HG03521 (cell line): ENCODE data around the gene JMY.
"Not testable (repeated sequence)": the region's sequence is repeated elsewhere in the genome, so short reads cannot be mapped to it uniquely, and the experiment has no call there.

Source experiments
- ATAC-seq: cut with Tn5 transposase; IDR thresholded peaks from one replicate; pipeline ENCODE4 v1.9.1; 2021; ENCODE audit warnings: mild to moderate bottlenecking, moderate library complexity; ENCODE audit not compliant: unreplicated experiment

The JMY gene

DNA sequence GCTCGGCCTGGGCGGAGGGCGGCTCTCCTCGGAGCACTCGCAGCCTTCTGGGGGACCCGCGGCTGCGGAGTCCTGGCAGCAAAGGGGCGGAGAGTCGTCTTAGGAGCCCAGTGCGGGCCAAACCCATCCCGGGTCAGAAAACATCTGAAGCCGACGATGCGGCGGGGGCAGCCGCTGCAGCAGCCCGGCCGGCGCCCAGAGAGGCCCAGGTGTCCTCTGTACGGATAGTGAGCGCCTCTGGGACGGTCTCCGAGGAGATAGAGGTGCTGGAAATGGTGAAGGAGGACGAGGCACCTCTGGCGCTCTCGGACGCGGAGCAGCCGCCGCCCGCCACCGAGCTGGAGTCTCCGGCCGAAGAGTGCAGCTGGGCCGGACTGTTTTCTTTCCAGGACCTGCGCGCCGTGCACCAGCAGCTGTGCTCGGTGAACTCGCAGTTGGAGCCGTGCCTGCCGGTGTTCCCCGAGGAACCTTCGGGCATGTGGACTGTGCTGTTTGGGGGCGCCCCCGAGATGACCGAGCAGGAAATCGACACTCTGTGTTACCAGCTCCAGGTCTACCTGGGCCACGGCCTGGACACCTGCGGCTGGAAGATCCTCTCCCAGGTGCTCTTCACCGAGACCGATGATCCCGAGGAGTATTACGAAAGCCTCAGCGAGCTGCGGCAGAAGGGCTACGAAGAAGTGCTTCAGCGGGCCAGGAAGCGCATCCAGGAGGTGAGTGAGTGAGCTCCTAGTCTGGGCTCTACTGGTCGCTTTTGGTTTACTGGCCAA, 1.2 kb downstream of the JMY start:
- ATAC-seq = peak; percentile 16

DNA sequence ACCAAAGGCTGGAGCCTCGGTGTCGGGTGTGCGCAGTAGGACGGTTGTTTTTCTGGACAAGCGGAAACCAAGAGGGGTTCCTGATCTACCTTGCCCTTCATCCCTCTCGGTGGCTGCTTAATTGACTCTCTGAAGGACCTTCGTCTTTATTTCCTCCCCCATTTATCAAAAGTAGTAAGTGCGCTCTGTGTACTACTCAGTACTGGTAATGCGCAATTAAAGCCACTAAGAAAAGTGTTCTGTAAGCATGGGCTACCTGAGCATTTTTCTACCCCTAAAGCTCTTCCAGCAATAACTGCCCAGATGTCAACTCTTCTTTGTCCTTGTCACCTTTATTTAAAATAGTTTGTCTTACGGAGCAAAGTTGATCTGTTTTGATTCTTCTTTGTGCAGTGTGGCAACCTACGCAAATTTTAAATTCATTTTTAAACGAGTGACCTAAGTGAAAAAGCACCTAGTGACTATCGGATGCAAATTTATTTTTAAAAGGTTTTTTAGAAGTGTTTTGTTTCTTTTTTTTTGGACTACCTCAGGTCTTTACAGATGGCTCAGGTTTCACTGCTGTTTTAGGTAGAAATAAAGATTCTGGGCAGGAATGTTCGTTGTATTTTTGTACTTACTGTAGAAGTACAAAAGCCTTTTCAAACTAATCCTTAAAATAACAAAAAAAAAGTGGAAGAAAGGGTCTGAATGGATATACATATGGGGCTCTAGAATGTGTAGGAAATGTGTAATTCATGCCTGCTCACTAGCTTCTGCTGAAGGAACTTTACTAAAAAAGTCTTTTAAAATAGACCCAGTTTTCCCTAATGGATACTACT, 2.0 kb downstream of the JMY start:
- ATAC-seq = no peak

DNA sequence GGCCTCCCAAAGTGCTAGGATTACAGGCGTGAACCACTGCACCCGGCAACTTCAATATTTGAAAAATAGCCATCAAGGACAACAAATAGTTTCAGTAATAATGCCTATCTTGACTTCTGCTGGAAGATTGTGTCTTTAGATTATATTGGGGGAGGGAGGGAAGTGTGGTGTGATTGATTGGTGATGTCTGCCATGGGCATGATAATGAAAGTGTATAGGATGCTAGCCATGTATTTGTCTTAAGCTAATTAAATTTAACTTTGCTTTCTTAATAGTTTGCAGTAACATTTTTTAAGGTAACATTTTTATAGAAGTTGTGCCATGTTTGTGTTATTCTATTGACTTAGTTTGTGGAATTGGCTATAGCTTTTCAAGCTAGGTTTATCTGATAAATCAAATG, 4.6 kb downstream of the JMY start:
- ATAC-seq = no peak

- ATAC-seq = no peak
Observed at GRCh38 chr5:79241535-79241979, 5.6 kb downstream of the JMY start.

DNA sequence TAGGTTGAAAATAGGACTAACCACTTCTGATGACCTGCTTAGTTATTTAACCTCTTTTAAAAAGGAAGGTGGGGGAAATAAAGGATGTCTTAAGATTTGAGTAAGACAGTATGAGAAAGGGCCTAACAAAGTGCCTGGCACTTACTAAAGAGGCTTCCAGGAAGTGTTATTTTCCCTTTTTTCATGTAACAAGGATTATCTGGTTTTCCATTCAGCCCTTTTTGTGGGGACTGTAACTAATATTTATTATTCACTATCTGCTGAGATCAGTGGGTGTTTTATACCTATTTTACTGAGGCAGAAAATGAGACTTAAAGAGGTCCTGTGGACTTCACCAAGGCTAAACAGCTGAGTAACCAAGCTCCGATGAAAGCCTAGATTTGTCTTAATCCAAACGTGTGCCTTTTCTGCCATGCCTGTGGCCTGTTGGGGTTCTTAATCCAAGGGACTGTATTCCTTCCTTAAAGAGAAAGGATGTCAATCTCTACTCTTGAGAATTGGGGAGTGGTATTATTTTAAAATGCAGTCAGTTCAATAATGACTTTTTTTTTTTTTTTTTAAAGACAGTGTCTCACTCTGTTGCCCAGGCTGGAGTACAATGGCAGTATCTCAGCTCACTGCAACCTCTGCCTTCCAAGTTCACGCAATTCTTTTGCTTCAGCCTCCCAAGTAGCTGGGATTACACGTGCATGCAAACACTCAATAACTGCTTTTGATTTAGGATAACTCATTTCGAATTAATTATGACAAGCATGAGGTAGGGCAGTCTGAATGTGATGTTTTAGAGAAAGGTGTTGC, 6.5 kb downstream of the JMY start:
- no peak for ATAC-seq

- no peak for ATAC-seq
Observed at GRCh38 chr5:79243224-79243623, 7.3 kb downstream of the JMY start.

- not testable (repeated sequence) for ATAC-seq
Observed at GRCh38 chr5:79254067-79254466, 18.1 kb downstream of the JMY start.

GRCh38 chr5:79255786-79256557, 20.0 kb downstream of the JMY start:
- ATAC-seq = no peak

- ATAC-seq = no peak
Observed at GRCh38 chr5:79256563-79256962, 20.6 kb downstream of the JMY start.

DNA sequence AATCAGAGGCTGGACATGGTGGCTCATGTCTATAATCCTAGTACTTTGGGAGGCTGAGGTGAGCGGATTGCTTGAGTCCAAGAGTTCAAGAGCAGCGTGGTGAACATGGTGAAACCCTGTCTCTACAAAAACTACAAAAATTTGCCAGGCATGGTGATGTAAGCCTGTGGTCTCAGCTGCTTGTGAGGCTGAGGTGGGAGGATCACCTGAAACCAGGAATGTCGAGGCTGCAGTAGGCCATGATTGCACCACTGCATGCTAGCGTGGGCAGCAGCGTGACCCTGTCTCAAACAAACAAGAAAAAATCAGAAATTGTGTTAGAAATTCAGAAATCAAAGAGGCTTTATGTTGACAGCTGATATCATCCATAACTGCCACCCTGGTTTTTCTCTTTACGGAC, 21.4 kb downstream of the JMY start:
- no peak for ATAC-seq

DNA sequence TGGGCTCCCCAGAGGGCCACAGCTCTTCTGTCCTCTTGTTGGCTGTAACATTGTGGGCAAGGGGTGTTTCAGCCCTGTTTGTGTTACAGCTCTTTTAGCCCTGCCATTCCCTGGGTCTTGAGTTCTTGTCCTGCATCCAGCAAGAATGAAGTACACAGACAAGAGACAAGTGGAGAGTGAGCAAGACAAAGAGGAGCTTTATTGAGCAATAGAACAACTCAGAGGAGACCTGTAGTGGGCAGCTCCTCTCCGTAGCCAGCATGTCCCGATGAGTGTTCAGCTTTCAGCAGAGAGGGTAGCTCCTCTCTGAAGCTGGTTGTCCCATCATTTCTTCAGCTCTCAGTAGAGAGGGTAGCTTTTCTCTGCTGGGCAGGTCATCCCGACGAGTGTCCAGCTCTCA, 22.9 kb downstream of the JMY start:
- ATAC-seq = no peak

DNA sequence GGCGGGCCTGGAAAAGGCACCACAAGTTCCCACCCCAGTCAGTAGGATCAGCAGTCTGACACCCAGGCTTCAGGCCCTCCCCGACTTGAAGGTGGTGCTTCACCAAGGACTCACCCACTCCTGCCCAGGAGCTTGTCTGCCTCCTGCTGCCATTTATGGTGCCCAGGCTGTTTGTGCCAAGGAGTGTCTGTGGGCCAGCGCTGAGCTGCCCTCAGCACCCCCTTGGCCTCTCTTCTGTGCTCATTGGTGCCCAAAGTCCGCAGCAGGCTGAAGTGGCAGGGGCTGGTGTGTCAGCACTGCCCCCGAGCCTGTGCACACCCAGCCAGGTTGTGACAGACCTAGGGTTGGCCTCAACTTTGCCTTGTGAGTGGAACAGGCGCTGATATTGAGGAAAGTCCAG, 23.5 kb downstream of the JMY start:
- no peak for ATAC-seq

DNA sequence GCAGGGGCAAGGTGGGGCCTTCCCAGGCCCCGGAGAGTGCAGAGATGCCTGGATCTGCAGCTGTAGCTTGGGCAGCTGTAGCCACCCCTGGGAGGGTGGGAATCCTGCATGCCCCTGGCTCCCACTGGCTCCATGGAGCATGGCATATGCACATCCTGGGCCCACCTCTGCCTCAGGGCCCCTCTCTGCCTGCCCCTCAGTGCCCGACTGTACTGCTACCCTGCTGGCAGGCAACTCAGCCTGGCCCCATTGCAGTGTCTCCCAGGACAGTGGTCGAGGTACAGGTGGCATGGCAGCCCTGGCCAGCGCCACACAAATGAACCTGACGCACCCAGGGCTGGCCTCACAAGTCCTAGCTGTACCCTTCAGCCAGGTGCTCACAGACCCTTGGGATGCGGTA, 23.9 kb downstream of the JMY start:
- ATAC-seq = no peak

DNA sequence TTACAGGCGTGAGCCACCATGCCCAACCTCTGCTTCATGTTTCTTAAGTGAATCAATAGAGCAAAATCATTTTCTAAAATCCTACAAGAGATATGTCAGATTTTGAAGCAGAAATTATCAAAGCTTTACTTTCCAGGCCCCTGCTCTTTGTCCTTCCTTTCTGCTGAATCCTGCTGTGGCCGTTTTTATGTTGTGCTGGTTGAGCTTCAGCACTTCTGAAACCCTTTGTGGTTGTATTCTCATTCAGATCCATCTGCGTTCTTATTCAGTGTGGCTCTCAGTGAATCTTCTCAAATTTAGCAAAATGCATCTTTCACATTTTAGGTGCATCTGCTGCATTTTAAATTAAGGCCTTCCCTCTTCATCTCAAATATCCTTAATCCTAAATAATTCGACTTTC, 26.0 kb downstream of the JMY start:
- ATAC-seq = no peak

- no peak for ATAC-seq
Observed at GRCh38 chr5:79263290-79263689, 27.4 kb downstream of the JMY start.

DNA sequence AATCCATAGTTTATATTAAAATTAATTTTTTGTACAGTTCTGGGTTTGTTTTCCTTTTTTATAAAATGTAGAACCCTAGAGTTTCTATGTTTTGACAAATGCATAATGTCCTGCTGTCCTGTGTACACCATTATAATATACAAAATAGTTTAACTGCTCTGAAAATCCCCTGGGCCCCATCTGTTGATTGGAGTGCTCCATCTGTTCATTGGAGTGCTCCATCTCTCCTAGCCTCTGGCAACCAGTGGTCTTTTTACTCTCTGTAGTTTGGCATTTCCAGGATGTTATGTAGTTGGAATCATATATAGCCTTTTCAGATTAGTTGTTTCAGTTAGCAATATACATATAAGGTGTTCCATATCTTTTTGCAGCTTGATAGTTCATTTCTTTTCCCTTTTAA, 31.2 kb downstream of the JMY start:
- no peak for ATAC-seq

GRCh38 chr5:79269733-79270166, 33.8 kb downstream of the JMY start:
- no peak for ATAC-seq

- ATAC-seq = no peak
Observed at GRCh38 chr5:79273341-79273740, 37.4 kb downstream of the JMY start.

- no peak for ATAC-seq
Observed at GRCh38 chr5:79284846-79285245, 48.9 kb downstream of the JMY start.

DNA sequence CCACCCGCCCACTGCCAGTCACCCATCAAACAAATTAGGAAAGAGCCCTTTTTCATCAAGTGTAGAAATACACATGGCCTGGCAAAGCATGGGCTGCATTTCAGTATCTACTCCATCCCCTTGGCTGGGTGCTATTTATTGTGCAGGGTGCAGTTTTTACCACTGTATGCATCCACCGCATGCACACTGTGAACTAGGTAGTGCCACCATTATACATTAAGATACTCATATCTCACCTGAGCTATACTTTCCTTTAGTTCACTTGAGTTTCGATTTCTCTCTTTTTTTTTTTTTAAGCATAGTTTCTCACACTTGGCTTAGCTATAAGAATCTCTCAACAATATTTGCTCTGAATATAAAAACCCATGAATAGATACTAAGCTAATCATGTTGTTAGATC, 49.4 kb downstream of the JMY start:
- no peak for ATAC-seq

DNA sequence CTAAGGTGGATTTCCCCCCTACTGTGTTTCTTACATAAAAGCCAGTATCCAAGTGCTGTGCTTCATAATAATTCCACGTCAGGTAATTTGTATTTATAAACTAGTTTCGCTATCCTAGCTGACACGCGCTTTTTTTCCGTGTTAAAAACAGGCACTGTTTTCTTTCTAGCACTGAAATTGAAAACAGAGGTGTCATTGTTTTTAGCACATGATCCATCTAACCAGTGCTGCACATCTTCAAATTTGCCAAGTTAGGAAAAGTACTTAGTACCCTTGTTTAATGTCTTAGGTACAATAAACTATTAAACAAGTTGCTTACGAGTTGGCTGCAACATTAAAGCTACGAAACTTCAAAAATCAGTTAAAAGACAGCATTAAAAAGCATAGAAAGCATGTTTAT, 49.9 kb downstream of the JMY start:
- ATAC-seq = no peak
